SIG-M5 (cell line): Measurements from ENCODE around the gene OR6C76.

Experiments
- DNase-seq: peaks from one replicate; lab custom pipeline; 2025; lab: John Stamatoyannopoulos, UW

The OR6C76 gene

GRCh38 chr12:55469291-55469690 is 43.2 kb downstream of the OR6C76 start:
- no peak for DNase-seq

DNA sequence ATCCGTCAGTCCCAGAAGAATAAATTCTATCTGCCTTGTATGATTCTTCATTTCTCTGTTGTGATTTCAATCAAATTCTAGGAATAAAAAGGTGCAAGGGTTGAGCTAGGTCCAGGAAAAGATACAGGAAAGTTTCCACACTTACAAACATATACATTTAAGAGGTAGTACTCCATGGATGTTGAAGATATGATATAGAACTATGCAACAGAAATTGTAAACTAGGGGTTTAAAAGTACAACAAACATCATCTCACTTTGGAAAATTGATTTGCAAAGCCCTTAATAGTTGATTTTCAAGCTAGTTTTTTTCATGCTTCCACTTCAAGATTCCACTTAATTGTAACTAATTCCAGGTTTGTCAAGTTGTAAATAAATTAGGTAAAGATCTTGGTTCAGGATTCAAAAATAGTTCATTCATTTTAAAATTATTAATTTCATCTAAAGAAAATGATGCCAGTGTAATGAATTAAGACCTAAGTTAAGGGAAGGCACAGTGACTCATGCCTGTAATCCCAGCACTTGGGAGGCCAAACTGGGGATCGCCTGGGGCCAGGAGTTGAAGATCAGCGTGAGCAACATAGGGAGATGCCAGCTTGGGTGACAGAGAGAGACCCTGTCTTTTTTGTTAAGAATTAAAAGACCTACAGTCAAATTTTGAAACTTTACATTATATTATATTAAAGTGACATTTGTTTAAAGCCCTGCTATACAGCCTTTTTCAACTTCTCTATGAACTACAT is 44.2 kb downstream of the OR6C76 start, which contains the start of gene OR6C70:
OR6C70 (minus strand) TSS at position 51 of the 742 bp plus-strand sequence; CDS start at position 51, 0 bp downstream.
- DNase-seq = no peak

- DNase-seq = no peak
These were observed 46.2 kb downstream of the OR6C76 start for GRCh38 chr12:55472264-55472663.
